GM21360 (cell line): ENCODE data around the gene ITGA4.

Experiments used
- ATAC-seq: cut with Tn5 transposase; IDR thresholded peaks from one replicate; pipeline ENCODE4 v1.9.1; 2021; ENCODE audit warnings: mild to moderate bottlenecking, moderate library complexity; ENCODE audit not compliant: unreplicated experiment

The ITGA4 gene

GRCh38 chr2:181570833-181571661, 113.9 kb downstream of the ITGA4 start:
- ATAC-seq = no peak

GRCh38 chr2:181573140-181573736, 116.1 kb downstream of the ITGA4 start:
- no peak for ATAC-seq

DNA sequence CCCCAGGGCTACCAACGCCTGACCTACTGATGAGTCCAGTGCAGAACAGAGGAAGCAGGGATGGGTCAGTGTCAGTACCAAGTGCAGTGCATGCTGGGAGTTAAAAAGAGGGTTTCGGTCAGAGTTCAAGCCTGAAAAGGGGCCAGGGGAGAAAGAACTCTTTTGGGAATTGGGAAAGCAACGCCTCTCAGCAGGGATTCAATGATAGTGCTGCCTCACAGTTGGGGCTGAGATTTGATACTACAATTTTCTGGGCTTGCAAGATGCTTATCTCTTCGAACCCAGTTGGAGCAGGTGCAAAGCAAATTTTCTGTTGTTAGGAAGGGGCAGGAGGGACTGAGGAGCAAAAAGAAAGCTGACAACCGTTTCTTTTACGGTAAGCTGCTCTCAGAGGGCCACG, 117.1 kb downstream of the ITGA4 start:
- ATAC-seq = no peak

DNA sequence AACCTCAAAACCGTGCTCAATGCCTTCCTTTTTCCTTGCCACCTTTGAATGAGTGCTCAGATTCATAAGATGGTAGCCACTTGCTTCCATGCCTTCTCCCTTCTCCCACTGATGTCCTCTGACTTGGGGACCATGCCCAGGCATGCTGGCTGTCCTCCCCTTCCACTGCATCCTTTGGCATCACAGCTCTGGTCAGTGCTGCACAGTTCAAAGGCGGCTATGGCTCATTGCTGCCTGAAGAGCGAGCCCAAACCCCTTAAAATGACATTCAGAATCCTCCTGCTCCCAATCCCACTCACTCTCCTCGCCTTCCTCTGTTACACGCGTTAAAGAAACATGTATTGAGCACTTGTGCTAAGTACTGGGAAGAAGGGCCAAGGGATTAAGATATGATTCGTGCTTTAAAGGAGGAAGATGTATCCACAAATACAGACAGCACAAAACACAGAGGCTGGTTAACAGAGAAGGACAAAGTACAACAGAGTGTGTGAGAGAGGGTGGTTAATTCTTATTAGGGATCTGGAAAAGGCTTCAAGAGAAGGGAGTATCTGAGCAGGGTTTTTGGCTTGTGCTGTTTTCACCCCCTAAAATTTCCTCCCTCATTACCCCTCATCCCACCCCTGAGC, 118.0 kb downstream of the ITGA4 start:
- no peak for ATAC-seq

GRCh38 chr2:181575650-181576025, 118.5 kb downstream of the ITGA4 start:
- no peak for ATAC-seq

GRCh38 chr2:181576431-181576830, 119.2 kb downstream of the ITGA4 start:
- ATAC-seq = no peak

DNA sequence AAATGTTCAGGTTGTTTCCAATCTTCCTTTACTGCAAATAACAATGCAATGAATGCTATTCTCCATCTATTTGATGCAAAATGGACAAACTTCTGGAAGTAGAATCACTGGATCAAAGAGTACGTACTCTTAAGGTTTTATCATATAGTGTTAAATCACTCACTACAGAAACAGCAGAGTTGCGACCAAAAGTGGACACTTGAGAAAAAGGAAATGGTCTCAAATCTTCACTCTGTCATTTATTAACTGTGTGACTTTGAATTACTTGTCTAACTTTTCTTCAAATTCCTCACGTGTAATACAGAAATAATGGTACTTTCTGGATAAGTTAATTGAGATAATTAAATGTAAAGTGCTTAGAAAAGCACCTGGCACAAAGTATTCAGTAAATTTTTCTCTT, 121.6 kb downstream of the ITGA4 start:
- ATAC-seq = no peak

- no peak for ATAC-seq
These were observed 124.3 kb downstream of the ITGA4 start for GRCh38 chr2:181581534-181581933.

- ATAC-seq = no peak
These were observed 128.5 kb downstream of the ITGA4 start for GRCh38 chr2:181585732-181586131.
